GM20000 (cell line): ENCODE results near the gene TMOD3.

Experiments
- DNase-seq: peaks from one replicate; pipeline ENCODE4 v3.0.0; 2012; ENCODE audit warnings: low spot score
- TF ChIP-seq, protein P1 (sequence below): IDR thresholded peaks from 2 replicates; pipeline ENCODE4 v1.5.1; 2012; ENCODE audit warnings: mild to moderate bottlenecking, control low read depth; ENCODE audit errors: extremely low read depth, missing control alignments

TMOD3 gene

DNA sequence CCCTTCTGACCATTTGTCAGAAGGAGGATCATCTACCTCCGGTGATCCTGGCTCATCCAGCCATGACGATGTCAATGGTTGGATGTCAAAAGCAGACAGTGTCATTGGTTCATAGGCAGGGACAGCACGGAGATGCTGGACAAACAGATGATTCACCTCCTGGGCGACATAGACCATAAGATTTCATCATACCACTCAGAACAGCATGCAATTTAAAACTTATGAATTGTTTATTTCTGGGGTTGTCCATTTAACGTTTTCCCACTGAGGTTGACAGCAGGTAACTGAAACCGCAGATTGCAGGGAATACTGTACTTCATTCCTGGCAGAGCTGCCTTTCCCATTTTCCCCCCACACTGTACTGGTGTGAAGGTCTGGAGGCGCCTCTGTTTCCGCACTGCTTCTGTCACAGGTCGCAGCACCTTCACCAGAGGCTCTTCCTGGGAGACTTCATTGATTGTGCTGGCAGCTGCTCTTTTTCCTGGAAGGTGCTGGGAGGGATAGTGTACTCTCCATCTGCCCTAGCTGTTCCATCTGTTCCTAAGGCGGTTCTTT is 32.5 kb upstream of the TMOD3 start:
- DNase-seq: no peak
- TF ChIP-seq, protein P1, sequence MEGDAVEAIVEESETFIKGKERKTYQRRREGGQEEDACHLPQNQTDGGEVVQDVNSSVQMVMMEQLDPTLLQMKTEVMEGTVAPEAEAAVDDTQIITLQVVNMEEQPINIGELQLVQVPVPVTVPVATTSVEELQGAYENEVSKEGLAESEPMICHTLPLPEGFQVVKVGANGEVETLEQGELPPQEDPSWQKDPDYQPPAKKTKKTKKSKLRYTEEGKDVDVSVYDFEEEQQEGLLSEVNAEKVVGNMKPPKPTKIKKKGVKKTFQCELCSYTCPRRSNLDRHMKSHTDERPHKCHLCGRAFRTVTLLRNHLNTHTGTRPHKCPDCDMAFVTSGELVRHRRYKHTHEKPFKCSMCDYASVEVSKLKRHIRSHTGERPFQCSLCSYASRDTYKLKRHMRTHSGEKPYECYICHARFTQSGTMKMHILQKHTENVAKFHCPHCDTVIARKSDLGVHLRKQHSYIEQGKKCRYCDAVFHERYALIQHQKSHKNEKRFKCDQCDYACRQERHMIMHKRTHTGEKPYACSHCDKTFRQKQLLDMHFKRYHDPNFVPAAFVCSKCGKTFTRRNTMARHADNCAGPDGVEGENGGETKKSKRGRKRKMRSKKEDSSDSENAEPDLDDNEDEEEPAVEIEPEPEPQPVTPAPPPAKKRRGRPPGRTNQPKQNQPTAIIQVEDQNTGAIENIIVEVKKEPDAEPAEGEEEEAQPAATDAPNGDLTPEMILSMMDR: no peak

DNA sequence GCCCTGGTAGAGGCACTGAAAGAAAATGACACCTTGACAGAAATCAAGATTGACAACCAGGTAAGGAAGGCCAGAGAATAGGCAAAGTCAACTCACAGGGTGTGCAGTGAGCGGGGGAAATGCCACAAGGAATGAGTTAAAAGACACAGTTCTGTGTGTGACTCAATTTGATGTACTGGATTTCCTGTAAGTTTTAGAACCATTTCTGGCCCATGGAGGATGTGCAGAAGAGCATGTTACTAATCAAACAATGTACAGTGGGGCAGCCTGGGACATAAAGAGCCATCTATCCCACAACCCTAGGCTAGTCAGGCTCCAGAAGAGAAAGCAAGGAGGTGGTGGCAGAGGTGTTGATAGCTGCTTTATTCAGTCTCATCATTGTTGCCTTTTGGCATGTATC is 31.2 kb upstream of the TMOD3 start:
- TF ChIP-seq, protein P1: no peak
- no peak for DNase-seq

GRCh38 chr15:51799282-51800252 is 29.9 kb upstream of the TMOD3 start:
- TF ChIP-seq, protein P1: no peak
- DNase-seq: no peak

- TF ChIP-seq, protein P1: peak; percentile 44
- peak; percentile 15 for DNase-seq
Measured at GRCh38 chr15:51801391-51801835, 28.0 kb upstream of the TMOD3 start.

DNA sequence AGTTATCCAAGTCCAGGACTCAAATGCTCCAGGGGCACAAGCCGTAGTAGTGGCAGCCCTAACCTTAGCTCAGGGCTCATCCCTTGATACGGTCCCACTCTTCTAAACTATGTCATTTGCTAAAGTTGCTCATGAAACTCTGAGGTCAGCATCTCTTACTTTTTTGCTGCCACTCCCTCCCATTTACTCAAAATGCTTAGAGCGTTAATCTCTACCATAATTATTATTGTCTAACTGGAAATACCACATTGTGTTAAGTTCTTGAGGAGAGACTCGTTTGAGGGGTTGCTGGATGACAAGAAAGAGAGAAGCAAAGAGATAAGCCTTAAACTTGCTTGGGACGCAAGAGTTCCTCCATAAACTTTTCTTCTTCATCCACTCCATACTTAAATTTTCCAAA is 26.9 kb upstream of the TMOD3 start:
- DNase-seq: no peak
- TF ChIP-seq, protein P1: no peak

DNA sequence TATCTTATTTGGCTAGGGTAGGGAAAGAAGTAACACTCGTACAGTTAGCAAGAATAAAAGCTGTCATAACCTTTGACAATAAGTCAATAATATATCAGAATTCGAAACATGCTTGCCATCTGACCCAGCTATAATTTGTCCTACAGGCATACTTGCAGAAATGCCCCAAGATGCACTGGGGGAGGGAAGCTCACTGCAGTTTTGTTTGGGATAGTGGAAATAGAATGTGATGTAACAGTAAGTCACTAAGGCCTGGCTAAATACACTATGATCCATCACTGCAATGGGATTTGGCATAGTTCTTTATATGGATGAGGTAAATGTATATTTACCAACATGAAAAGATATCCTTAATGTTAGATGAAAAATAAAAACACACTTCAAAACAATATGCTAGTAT is 25.5 kb upstream of the TMOD3 start:
- TF ChIP-seq, protein P1: no peak
- DNase-seq: no peak

GRCh38 chr15:51806123-51806522 is 23.3 kb upstream of the TMOD3 start:
- no peak for DNase-seq
- TF ChIP-seq, protein P1: no peak
